SHP77 (cell line): Measurements from ENCODE around the gene THEMIS.
"Not testable (repeated sequence)": the region's sequence is repeated elsewhere in the genome, so short reads cannot be mapped to it uniquely, and the experiment has no call there.

ENCODE experiments used
- DNase-seq, 2 experiments: peaks; one replicate each; lab custom pipeline; 2025; lab: John Stamatoyannopoulos, UW

THEMIS gene

GRCh38 chr6:127917766-127918165 lies 16.9 kb upstream of the THEMIS start:
- no peak for DNase-seq

GRCh38 chr6:127914240-127914639 lies 13.4 kb upstream of the THEMIS start:
- DNase-seq = no peak

DNA sequence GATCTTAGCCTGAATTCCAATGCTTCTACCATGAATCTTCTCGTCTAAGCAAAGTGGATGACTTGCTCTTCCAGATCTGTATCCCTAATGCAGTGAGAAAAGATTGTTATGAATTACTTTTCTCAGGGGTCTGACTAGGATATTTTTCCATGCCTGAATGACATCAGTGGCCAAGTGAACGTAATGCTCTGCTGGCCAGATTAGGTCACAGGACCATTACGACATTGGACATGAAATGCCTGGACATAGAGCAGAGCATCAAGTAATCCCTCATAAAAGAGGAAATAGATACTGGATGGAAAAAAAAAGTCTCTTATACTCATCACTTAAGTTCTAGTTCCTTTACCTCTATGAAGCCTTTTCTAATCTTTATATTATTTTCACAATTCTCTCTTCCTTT lies 12.1 kb upstream of the THEMIS start:
- no peak for DNase-seq

DNA sequence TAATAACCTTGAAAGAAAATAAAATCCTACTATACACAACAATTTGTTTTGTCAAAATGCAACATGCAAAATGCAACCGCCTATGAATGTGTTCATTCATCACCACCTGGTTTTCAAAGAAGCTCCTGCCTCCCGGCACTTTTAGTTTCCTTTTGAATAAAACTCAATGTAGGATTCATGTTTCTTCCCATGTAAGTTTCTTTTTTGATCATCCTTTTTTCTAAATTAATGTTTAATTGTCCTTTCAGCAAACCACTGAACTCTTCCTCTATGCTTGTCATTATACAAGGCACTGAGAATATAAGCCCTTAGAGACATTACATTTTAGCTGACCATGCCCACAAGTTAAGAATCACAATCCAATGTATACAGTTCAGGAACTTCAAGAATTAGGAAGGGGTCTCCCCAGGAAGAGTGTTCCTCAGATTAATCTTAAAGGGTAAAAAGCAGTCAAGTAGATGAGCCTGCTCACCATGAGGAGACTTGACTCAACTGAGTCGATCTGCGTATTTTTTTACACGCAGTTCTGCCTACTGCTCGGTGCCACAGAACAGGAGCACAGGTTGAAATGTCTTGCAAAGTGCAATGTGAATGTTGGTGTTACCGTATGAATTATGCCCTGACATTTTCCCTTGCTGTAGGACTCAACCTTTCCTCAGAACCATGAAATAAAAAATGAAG lies 7.2 kb upstream of the THEMIS start:
- DNase-seq = no peak

DNA sequence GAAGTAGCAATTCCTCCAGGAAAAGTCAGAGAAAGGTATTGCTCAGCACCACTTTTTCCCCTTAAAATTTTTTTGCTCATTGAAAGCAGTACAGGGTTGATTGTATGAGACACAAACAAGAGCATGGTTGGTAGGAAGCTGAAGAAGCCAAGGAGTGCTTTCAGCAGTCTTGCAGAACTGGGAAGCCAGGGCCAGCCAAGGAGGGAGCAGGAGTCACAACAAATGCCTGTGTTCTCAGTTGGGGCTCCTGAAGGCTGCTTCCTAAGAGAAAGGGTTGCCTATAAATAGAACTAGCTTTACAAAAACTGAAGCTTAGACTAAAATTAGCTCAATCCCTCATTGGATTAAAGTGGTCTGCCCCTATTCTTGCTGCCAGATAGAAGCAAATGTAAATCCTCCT lies 3.3 kb upstream of the THEMIS start:
- DNase-seq = no peak

DNA sequence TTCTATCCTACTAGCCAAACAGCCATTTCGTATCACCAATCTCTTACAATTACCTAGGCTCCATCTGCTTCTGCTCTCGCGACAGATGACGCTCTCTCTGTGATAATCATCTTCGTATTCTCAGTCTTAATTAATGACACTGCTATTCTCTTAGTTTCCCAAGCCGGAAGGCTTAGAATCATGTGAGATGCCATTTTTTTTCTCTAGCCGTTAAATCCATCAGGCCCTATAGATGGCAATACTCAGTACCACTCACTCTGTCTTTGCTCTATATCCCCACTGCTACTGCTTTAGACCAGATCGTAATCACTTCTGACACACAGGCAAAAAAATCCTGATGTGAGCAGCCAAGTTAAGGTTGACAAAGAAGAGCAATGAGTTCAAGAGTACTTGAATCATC lies 2.1 kb upstream of the THEMIS start:
- no peak for DNase-seq

DNA sequence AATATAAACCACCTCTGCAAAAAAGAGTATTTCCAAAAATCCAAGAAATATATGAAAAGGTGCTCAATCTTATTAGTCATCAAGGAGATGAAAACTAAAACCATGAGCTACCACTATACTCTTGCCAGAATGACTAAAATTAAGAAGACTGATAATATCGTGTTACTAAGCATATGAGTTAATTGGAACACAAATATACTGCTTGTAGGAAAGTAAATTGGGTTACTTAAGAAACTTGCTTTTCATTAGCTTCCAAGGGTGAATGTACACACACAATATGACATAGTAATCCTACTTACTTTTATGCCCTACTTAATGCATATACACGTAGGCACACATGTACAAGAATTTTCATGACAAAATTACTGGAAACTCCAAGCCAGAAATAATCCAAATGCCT lies 3.4 kb downstream of the THEMIS start:
- no peak for DNase-seq

- no peak for DNase-seq
Observed at GRCh38 chr6:127894051-127894450, 6.8 kb downstream of the THEMIS start.

DNA sequence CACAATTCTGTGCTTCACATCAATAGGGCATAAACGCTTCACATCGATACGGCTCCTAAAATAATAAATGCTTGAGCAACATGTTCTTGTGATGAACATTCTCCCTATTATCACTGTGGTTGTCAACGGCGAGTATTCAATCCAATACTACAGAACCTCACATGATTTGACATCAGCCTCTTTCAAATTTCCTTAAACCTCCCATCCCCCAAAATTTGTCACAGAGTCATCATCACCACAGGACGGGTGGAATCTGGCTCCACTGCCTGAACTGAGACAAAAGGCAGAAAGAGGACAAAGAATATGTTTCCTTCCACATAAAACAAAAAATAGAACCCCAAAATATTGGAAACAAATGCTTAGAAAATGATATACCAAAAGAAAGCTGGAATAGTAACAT lies 7.3 kb downstream of the THEMIS start:
- no peak for DNase-seq

DNA sequence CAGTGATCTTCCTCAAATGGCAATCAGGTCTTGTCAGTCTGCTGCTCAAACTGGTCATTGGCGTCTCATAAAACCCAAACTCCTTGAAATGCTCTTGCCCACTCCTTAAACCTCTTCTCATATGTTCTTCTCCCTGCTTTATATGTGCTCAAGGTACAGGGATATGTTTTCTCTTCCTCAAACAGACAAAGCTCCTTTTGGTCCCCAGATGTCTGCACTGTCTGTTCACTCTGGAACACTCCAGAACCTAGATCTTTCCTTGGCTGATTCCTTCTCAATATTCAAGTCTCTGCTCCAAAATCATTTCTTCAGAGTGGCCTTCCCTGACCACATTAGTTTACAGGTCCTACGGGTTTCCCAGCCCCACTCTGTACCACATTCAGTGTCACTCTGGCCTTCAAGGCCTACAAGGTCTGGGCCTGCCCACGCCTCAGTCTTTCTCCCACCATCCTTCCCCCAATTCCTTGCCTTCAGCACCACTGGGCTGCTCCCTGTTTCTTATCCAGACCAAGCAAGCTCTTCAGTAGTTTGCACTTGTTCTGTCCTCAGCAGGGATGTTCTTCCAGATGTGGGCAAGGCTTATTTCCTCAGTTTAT lies 9.0 kb downstream of the THEMIS start:
- DNase-seq = no peak

GRCh38 chr6:127886603-127887002 lies 14.3 kb downstream of the THEMIS start:
- no peak for DNase-seq

DNA sequence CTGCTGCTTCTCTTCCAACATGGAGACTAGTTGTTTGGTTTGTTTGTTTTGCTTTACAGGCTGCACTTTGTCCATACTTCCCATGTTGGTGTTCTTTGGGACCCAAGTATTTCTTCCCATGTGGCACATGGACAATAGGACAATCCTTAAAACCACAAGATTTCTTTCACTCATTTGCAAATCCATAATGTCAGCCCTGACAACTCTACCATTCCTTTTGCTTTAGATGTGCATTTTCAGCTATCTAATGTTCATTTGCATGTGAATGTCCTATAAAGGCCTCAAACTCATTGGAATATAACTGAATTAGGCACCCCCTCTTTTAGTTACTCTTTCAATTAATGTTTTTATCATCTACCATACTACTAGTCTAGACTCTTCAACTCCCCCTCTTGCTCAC lies 16.7 kb downstream of the THEMIS start:
- no peak for DNase-seq

- not testable (repeated sequence) for DNase-seq
Observed at GRCh38 chr6:127881949-127882348, 18.9 kb downstream of the THEMIS start.

DNA sequence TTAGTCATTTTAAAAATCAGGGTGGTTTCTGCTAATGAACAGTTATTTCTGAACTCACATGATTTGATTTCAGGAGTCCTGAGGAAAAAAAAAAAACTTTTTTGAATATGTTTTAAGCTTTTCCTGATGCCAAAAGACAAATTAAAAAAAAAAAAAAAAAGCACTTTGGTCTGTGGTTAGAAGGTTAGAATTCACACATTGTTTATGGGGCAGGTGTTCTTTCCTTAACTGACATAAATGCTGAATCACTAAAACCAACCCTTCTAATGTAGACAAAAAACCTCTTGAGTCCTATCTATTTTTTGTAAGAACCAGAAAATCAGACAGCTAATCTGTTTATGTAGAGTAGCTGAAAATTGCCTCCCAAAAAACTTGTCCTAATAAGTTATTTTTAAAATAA lies 20.4 kb downstream of the THEMIS start:
- DNase-seq = no peak

DNA sequence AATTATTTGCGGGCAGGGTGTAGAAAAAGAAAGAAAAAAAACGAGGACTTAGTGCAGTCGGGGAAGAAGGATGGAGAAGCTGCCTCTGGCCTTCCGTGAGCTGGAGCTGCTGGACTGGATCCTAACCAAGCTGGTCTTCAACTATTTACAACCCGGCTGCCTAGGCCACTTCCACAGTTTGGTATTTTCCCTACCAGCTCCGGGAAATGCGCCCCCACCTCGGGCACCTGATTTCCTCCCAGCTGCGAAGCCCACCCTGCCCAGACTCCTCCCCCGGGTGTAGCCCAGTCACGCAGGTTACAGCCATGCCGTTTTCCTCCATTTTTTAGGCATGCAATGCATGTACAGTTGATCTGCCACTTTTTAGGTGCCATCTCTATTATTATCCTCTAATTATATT lies 21.2 kb downstream of the THEMIS start:
- peak; percentile 7 to 34 for DNase-seq

GRCh38 chr6:127878115-127878514 lies 22.7 kb downstream of the THEMIS start:
- DNase-seq = no peak

DNA sequence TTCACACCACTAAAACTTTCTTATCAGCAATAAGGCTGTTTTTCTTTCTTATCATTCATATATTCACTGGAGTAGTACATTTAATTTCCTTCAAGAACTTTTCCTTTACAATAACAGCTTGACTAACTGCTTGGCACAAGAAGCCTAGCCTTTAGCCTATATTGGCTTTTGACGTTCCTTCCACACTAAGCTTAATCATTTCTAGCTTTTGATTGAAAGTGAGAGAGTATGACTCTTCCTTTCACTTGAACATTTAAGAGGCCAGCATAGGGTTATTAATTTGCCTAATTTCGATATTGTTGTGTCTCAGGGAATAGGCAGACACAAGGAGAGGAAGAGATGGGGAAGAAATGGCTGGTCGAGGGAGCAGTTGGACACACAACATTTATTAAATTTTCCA lies 23.6 kb downstream of the THEMIS start:
- DNase-seq = no peak

DNA sequence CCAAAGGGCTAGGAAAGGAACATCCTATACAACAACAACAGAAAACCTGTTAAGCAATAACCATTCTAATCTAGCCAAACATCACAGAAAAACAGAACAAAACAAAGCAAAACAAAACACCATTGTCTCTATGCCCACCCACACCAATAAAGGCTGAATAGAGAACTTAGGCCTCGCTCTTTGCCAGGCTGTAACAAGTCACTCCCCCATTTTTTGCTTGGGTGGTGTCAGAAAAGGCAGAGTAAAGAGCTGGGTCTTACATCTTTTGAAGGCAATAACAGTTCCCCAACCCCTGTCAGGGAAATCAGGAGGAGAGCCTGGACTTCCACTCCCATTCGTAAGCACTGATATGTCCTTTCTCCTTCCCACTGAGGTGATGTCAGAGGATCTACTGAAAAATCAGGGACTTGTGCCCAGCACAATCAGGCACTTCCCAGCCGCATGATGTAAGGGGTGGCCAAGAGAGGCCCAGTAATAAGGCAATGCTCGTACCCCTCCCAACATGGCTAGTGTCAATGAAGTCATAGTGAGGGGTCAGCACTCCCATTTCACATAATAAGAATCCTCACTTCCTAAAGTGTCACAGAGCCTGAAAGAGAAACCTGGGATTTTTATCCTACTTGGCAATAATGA lies 31.0 kb downstream of the THEMIS start:
- no peak for DNase-seq

DNA sequence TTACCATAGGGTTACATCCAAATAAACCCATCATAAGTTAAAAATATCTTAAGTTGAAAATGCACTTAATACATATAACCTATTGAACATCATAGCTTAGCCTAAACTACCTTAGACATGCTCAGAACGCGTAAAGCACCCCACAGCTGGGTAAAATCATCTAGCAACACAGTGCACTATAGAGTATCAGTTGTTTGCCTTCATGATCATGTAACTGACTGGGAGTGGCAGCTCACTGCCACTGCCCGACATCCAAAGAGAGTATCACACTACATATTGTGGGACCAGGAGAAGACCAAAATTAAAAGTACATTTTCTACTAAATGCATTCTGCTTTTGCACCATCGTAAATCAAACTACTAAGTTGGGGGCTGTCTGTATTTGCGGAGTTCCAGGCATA lies 31.7 kb downstream of the THEMIS start:
- DNase-seq = no peak

GRCh38 chr6:127868338-127868737 lies 32.5 kb downstream of the THEMIS start:
- no peak for DNase-seq

DNA sequence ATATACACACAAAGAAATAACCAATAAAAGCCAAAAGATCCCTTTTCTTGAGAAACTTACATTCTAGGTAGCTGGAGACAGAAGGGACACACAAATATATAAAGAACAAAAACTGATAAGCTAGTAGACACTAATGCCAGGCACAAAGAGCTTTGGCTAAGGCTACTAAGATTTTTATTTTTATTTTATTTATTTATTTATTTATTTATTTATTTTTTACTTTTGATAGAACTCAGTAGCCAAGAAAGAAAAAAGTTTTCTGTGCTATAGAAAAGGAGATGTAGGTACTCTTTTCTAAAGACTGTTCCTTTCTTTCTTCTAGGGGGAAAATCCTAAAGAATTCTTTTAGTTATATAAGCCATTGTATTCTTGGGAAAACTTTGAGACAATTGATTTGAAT lies 34.1 kb downstream of the THEMIS start:
- no peak for DNase-seq

DNA sequence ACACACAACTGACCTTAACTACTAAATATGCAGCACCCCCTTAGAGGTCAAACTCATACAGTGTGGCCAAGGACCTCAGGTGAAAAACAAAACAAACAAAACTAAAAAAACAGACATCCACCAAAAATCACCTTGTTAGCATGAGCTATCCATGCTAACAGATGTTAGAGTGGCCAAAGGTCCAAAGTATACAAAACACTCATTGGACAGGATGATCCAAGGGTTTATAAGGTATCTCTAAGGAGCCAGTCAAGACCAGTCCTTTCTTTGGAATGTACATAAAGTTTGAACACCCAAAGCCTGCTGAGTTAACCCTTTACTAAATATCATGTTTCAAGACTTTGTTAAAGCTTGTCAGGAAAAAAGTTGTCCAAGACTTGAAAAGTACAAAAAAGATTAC lies 35.8 kb downstream of the THEMIS start:
- no peak for DNase-seq

DNA sequence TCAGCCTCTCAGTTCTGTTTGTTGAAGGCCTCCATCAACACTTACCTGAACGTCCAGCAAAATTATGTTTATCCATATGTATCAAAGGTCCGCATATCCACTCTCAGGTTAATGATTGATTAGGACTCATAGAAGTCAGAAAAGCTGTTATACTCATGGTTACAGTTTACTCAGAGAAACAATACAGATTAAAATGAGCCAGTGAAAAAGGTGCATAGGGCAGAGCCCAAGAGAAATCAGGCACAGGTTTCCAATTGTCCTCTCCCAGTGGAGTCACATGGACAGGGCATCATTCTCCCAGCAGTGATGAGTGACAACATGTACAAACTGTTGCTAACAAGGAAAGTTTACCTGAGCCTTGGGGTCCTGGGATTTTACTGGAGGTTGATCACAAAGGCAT lies 36.2 kb downstream of the THEMIS start:
- DNase-seq = no peak

GRCh38 chr6:127860723-127861122 lies 40.1 kb downstream of the THEMIS start:
- no peak for DNase-seq
